Measurements from ENCODE around the gene CHERP. TPM values are rescaled to one million over a fixed set of nuclear protein-coding genes. Genes with fewer than 3 reads are reported as not detected.

The CHERP gene
- total and polyA plus RNA-seq, 2 experiments from 2014 or later: 31.6 to 41.2 TPM

DNA sequence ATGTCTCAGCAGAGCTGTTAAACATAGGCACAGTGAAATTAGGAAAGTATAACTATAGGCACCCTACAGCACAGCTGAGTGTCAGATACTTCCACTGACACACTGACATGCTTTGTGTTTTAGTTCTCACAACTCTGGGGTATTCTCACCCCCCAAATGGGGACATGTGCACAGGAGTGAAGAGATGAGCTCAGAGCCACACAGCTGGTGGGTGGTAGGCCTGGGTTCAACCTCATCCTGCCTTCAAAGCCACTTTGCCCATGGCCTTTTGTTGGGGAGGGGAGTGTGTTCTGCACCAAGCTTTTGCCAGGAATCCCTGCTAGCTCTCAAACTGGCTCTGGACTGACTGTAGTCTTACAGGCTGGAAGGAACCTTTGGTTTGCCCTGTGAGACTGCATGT is 31.7 kb upstream of the CHERP start:
- Mint-ChIP-seq H3K27me3 (ENCODE audit: insufficient read depth, low read depth, poor library complexity) (peaks cover 8% of the 10 kb centered on the region), H3K4me3 (peak overlapping the region; percentile 45; the same call in 2 of the 3 replicates), H3K27ac (no peak overlapping the region), H3K9me3 (no peaks in the 10 kb centered on the region), H3K36me3 (ENCODE audit: low read depth) (peaks cover 24% of the 10 kb centered on the region), H3K4me1 (peaks cover 8% of the 10 kb centered on the region)
- Histone ChIP-seq H3K9me2 (ENCODE audit: insufficient read depth) (no peaks in the 10 kb centered on the region), H3K27ac (ENCODE audit: low read depth) (no peak overlapping the region), H3K36me3 (ENCODE audit: insufficient read depth) (0 out of 2 replicates have a peak, but pooled peaks cover 4% of the 10 kb centered on the region), H3K4me3 (peak overlapping the region; percentile 95), H3K79me2 (replicated peaks; ENCODE audit: insufficient read depth) (peaks cover 60% of the 10 kb centered on the region), H3K4me2 (peak overlapping the region; percentile 96; the same call in 1 of the 2 replicates), H4K20me1 (replicated peaks; ENCODE audit: insufficient read depth) (peaks cover 19% of the 10 kb centered on the region), H3K27me3 (ENCODE audit: insufficient read depth) (no peaks in the 10 kb centered on the region), H2AFZ (no peak overlapping the region), H3F3A (replicated peaks; ENCODE audit: low read depth) (peaks cover 13% of the 10 kb centered on the region; the same call in 1 of the 2 replicates), H3K4me1 (ENCODE audit: insufficient read depth) (peaks cover 9% of the 10 kb centered on the region; the same call in 1 of the 2 replicates)
- no peak for TF ChIP-seq EZH2 (IDR thresholded peaks at IDR 0.05; ENCODE audit: low read depth, unreplicated experiment)
- TF ChIP-seq, protein P1, sequence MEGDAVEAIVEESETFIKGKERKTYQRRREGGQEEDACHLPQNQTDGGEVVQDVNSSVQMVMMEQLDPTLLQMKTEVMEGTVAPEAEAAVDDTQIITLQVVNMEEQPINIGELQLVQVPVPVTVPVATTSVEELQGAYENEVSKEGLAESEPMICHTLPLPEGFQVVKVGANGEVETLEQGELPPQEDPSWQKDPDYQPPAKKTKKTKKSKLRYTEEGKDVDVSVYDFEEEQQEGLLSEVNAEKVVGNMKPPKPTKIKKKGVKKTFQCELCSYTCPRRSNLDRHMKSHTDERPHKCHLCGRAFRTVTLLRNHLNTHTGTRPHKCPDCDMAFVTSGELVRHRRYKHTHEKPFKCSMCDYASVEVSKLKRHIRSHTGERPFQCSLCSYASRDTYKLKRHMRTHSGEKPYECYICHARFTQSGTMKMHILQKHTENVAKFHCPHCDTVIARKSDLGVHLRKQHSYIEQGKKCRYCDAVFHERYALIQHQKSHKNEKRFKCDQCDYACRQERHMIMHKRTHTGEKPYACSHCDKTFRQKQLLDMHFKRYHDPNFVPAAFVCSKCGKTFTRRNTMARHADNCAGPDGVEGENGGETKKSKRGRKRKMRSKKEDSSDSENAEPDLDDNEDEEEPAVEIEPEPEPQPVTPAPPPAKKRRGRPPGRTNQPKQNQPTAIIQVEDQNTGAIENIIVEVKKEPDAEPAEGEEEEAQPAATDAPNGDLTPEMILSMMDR (conservative IDR thresholded peaks at IDR 0.05; ENCODE audit: low read depth in 2 of 2): no peak
- no peak for TF ChIP-seq JUNB (IDR thresholded peaks at IDR 0.05; ENCODE audit: unreplicated experiment)
- no peak for TF ChIP-seq CREB1 (CRISPR knock-in tag; IDR thresholded peaks at IDR 0.05; ENCODE audit: low read depth)
- no peak for TF ChIP-seq ZNF331 (CRISPR knock-in tag; IDR thresholded peaks at IDR 0.05; ENCODE audit: low read depth)
- TF ChIP-seq, protein P2, sequence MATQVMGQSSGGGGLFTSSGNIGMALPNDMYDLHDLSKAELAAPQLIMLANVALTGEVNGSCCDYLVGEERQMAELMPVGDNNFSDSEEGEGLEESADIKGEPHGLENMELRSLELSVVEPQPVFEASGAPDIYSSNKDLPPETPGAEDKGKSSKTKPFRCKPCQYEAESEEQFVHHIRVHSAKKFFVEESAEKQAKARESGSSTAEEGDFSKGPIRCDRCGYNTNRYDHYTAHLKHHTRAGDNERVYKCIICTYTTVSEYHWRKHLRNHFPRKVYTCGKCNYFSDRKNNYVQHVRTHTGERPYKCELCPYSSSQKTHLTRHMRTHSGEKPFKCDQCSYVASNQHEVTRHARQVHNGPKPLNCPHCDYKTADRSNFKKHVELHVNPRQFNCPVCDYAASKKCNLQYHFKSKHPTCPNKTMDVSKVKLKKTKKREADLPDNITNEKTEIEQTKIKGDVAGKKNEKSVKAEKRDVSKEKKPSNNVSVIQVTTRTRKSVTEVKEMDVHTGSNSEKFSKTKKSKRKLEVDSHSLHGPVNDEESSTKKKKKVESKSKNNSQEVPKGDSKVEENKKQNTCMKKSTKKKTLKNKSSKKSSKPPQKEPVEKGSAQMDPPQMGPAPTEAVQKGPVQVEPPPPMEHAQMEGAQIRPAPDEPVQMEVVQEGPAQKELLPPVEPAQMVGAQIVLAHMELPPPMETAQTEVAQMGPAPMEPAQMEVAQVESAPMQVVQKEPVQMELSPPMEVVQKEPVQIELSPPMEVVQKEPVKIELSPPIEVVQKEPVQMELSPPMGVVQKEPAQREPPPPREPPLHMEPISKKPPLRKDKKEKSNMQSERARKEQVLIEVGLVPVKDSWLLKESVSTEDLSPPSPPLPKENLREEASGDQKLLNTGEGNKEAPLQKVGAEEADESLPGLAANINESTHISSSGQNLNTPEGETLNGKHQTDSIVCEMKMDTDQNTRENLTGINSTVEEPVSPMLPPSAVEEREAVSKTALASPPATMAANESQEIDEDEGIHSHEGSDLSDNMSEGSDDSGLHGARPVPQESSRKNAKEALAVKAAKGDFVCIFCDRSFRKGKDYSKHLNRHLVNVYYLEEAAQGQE (IDR thresholded peaks at IDR 0.05; ENCODE audit: unreplicated experiment): no peak
- TF ChIP-seq NANOG (IDR thresholded peaks at IDR 0.05; ENCODE audit: borderline replicate concordance): no peak
- TF ChIP-seq, protein P3, sequence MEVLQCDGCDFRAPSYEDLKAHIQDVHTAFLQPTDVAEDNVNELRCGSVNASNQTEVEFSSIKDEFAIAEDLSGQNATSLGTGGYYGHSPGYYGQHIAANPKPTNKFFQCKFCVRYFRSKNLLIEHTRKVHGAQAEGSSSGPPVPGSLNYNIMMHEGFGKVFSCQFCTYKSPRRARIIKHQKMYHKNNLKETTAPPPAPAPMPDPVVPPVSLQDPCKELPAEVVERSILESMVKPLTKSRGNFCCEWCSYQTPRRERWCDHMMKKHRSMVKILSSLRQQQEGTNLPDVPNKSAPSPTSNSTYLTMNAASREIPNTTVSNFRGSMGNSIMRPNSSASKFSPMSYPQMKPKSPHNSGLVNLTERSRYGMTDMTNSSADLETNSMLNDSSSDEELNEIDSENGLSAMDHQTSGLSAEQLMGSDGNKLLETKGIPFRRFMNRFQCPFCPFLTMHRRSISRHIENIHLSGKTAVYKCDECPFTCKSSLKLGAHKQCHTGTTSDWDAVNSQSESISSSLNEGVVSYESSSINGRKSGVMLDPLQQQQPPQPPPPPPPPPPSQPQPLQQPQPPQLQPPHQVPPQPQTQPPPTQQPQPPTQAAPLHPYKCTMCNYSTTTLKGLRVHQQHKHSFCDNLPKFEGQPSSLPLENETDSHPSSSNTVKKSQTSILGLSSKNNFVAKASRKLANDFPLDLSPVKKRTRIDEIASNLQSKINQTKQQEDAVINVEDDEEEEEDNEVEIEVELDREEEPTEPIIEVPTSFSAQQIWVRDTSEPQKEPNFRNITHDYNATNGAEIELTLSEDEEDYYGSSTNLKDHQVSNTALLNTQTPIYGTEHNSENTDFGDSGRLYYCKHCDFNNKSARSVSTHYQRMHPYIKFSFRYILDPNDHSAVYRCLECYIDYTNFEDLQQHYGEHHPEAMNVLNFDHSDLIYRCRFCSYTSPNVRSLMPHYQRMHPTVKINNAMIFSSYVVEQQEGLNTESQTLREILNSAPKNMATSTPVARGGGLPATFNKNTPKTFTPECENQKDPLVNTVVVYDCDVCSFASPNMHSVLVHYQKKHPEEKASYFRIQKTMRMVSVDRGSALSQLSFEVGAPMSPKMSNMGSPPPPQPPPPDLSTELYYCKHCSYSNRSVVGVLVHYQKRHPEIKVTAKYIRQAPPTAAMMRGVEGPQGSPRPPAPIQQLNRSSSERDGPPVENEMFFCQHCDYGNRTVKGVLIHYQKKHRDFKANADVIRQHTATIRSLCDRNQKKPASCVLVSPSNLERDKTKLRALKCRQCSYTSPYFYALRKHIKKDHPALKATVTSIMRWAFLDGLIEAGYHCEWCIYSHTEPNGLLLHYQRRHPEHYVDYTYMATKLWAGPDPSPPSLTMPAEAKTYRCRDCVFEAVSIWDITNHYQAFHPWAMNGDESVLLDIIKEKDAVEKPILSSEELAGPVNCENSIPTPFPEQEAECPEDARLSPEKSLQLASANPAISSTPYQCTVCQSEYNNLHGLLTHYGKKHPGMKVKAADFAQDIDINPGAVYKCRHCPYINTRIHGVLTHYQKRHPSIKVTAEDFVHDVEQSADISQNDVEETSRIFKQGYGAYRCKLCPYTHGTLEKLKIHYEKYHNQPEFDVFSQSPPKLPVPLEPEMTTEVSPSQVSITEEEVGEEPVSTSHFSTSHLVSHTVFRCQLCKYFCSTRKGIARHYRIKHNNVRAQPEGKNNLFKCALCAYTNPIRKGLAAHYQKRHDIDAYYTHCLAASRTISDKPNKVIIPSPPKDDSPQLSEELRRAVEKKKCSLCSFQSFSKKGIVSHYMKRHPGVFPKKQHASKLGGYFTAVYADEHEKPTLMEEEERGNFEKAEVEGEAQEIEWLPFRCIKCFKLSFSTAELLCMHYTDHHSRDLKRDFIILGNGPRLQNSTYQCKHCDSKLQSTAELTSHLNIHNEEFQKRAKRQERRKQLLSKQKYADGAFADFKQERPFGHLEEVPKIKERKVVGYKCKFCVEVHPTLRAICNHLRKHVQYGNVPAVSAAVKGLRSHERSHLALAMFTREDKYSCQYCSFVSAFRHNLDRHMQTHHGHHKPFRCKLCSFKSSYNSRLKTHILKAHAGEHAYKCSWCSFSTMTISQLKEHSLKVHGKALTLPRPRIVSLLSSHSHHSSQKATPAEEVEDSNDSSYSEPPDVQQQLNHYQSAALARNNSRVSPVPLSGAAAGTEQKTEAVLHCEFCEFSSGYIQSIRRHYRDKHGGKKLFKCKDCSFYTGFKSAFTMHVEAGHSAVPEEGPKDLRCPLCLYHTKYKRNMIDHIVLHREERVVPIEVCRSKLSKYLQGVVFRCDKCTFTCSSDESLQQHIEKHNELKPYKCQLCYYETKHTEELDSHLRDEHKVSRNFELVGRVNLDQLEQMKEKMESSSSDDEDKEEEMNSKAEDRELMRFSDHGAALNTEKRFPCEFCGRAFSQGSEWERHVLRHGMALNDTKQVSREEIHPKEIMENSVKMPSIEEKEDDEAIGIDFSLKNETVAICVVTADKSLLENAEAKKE (CRISPR knock-in tag; IDR thresholded peaks at IDR 0.05): no peak
- no peak for TF ChIP-seq EZH2phosphoT487 (IDR thresholded peaks at IDR 0.05; ENCODE audit: unreplicated experiment)
- TF ChIP-seq ZNF114 (CRISPR knock-in tag; IDR thresholded peaks at IDR 0.05): no peak
- no peak for TF ChIP-seq STAT1 (IDR thresholded peaks at IDR 0.05; ENCODE audit: unreplicated experiment)
- TF ChIP-seq, protein P4, sequence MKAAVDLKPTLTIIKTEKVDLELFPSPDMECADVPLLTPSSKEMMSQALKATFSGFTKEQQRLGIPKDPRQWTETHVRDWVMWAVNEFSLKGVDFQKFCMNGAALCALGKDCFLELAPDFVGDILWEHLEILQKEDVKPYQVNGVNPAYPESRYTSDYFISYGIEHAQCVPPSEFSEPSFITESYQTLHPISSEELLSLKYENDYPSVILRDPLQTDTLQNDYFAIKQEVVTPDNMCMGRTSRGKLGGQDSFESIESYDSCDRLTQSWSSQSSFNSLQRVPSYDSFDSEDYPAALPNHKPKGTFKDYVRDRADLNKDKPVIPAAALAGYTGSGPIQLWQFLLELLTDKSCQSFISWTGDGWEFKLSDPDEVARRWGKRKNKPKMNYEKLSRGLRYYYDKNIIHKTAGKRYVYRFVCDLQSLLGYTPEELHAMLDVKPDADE (IDR thresholded peaks at IDR 0.05): no peak
- TF ChIP-seq POLR2AphosphoS5 (IDR thresholded peaks at IDR 0.05; ENCODE audit: low read depth): no peak
- no peak for ATAC-seq
- DNase-seq (ENCODE audit: low spot score): no peak

All from GM23338 (cell line).